CD14-positive monocyte (primary cell): Measurements from ENCODE around the gene EPAS1. TPM values are rescaled to one million over a fixed set of nuclear protein-coding genes. Genes with fewer than 3 reads are reported as not detected.

Experiments used
- DNase-seq, 3 donors: peaks; one replicate each; pipeline ENCODE4 v3.0.0-alpha.2; 2011 to 2022
- H2AFZ ChIP-seq: 2 replicates; pipeline ENCODE4 v1.6.0; 2012; ENCODE audit warnings: mild to moderate bottlenecking, low read depth, low read length, inconsistent platforms; ENCODE audit not compliant: insufficient read depth, poor library complexity, severe bottlenecking
- H3K27ac ChIP-seq, 2 donors: 1 replicate in 1 of 2; 2 replicates in 1 of 2; pipeline ENCODE4 v1.5.1; 2012 to 2013; ENCODE audit warnings: low read length in 2 of 2, control low read depth in 1 of 2, inconsistent platforms in 1 of 2, low read depth in 1 of 2, mild to moderate bottlenecking in 1 of 2
- H3K27me3 ChIP-seq, 2 donors: one replicate each; pipeline versions ENCODE4 v1.6.0 to v1.6.1; 2011 to 2013; ENCODE audit warnings: low read length in 2 of 2; ENCODE audit not compliant: control insufficient read depth in 2 of 2, insufficient read depth in 2 of 2
- H3K36me3 ChIP-seq, 2 donors: replicated peaks in 1 of 2; 1 replicate in 1 of 2; 2 replicates in 1 of 2; pipeline versions ENCODE4 v1.5.1 to v1.6.1; 2012 to 2013; ENCODE audit warnings: low read length in 2 of 2, control low read depth in 1 of 2, inconsistent platforms in 1 of 2, mild to moderate bottlenecking in 1 of 2; ENCODE audit not compliant: insufficient read depth in 2 of 2, control insufficient read depth in 1 of 2
- H3K4me1 ChIP-seq, 2 donors: 1 replicate in 1 of 2; 2 replicates in 1 of 2; pipeline versions ENCODE4 v1.5.1 to v1.6.1; 2012 to 2013; ENCODE audit warnings: low read length in 2 of 2, control low read depth in 1 of 2, inconsistent platforms in 1 of 2, mild to moderate bottlenecking in 1 of 2, moderate library complexity in 1 of 2; ENCODE audit not compliant: insufficient read depth in 2 of 2, control insufficient read depth in 1 of 2
- H3K4me2 ChIP-seq: replicated peaks from 2 replicates; pipeline ENCODE3; 2012; ENCODE audit warnings: low read length, moderate library complexity, mild to moderate bottlenecking; ENCODE audit not compliant: poor library complexity, severe bottlenecking; ENCODE audit errors: extremely low read depth
- H3K4me3 ChIP-seq, 3 experiments: fragments of 200-600 bp in 1 of 3; sonication (generic) in 1 of 3; replicated peaks in 1 of 3; 1 replicate in 2 of 3; 2 replicates in 1 of 3; pipeline ENCODE4 v1.5.1; 2011 to 2013; ENCODE audit warnings: low read length in 3 of 3, mild to moderate bottlenecking in 3 of 3, control low read depth in 2 of 3, low read depth in 2 of 3, inconsistent platforms in 1 of 3, moderate library complexity in 1 of 3
- H3K79me2 ChIP-seq: 2 replicates; pipeline ENCODE4 v1.6.0; 2012; ENCODE audit warnings: mild to moderate bottlenecking, control low read depth, inconsistent platforms, low read length, moderate library complexity; ENCODE audit not compliant: insufficient read depth
- H3K9ac ChIP-seq: 2 replicates; pipeline ENCODE4 v1.6.0; 2017; ENCODE audit warnings: low read length, mild to moderate bottlenecking; ENCODE audit not compliant: insufficient read depth, poor library complexity, severe bottlenecking
- H3K9me3 ChIP-seq, 2 donors: replicated peaks in 1 of 2; 1 replicate in 1 of 2; 2 replicates in 1 of 2; pipeline versions ENCODE4 v1.5.1 to v1.6.1; 2012 to 2013; ENCODE audit warnings: low read length in 2 of 2, control low read depth in 1 of 2; ENCODE audit not compliant: control insufficient read depth in 1 of 2, insufficient read depth in 1 of 2
- H4K20me1 ChIP-seq: 2 replicates; pipeline ENCODE4 v1.6.0; 2012; ENCODE audit warnings: mild to moderate bottlenecking, low read length, control low read depth, moderate library complexity; ENCODE audit not compliant: insufficient read depth
- H3K27ac Mint-ChIP-seq, 7 donors: one replicate each; pipeline ENCODE4 v1.8.0; 2020; ENCODE audit warnings: mild to moderate bottlenecking in 7 of 7, mixed read lengths in 7 of 7, moderate library complexity in 6 of 7, inconsistent platforms in 2 of 7
- H3K27me3 Mint-ChIP-seq, 3 donors: one replicate each; pipeline ENCODE4 v1.8.0; 2021 to 2022; ENCODE audit warnings: low read depth in 3 of 3, mild to moderate bottlenecking in 3 of 3, mixed read lengths in 3 of 3, moderate library complexity in 3 of 3, inconsistent platforms in 1 of 3
- H3K36me3 Mint-ChIP-seq, 2 donors: one replicate each; pipeline ENCODE4 v1.8.0; 2020; ENCODE audit warnings: mixed read lengths in 2 of 2, inconsistent platforms in 1 of 2, mild to moderate bottlenecking in 1 of 2
- H3K4me1 Mint-ChIP-seq: one replicate; pipeline ENCODE4 v1.8.0; 2020; ENCODE audit warnings: mild to moderate bottlenecking, mixed read lengths
- H3K4me3 Mint-ChIP-seq, 2 donors: one replicate each; pipeline ENCODE4 v1.8.0; 2020; ENCODE audit warnings: mild to moderate bottlenecking in 2 of 2, mixed read lengths in 2 of 2, moderate library complexity in 1 of 2
- H3K9me3 Mint-ChIP-seq, 7 donors: one replicate each; pipeline ENCODE4 v1.8.0; 2020 to 2022; ENCODE audit warnings: mixed read lengths in 7 of 7, mild to moderate bottlenecking in 6 of 7, moderate library complexity in 6 of 7, inconsistent platforms in 2 of 7
- CTCF ChIP-seq: fragments of 200-600 bp; IDR thresholded peaks from one replicate; pipeline ENCODE4 v1.8.0; 2022; ENCODE audit warnings: antibody characterized with exemption, mild to moderate bottlenecking
- WGBS: methylation state at CpG from one replicate; pipeline ENCODE4 v1.1.5; 2013; ENCODE audit warnings: missing lambda C conversion rate; ENCODE audit not compliant: insufficient coverage; 5-methylcytosine and 5-hydroxymethylcytosine counted together
- intact Hi-C, 2 donors: fragments of 100-400 bp; cut with micrococcal nuclease; formaldehyde crosslinking; loops; one replicate each; pipeline versions ENCODE4 v1.15.0 to v1.15.1; 2023
- polyA plus RNA-seq, 3 donors: library from polyadenylated mRNA; depleted of rRNA in 1 of 3; unstranded in 2 of 3; stranded (reverse) in 1 of 3; fragments of 300-500 nt in 2 of 3; fragments of >200 nt in 1 of 3; fragmentation: Illumina TruSeq in 2 of 3; gene quantifications; 1 replicate in 2 of 3; 2 replicates in 1 of 3; pipeline ENCODE4 v1.2.3, GENCODE V29; 2012 to 2021

EPAS1 gene
- polyA plus RNA-seq, 3 donors, result 0.11 to 1.0 (median 0.88) TPM

GRCh38 chr2:46327627-46328026 lies 30.4 kb downstream of the EPAS1 start:
- Histone ChIP-seq H3K4me3 (no peak overlapping the region), H3K9ac (no peak overlapping the region), H3K36me3 (no peaks in the 10 kb centered on the region), H3K4me2 (no peak overlapping the region), H3K9me3 (no peaks in the 10 kb centered on the region), H3K27me3 (no peaks in the 10 kb centered on the region), H4K20me1 (no peaks in the 10 kb centered on the region), H3K27ac (no peak overlapping the region), H3K4me1 (peaks cover 0 to 6% of the 10 kb centered on the region in 2 donors), H2AFZ (no peak overlapping the region), H3K79me2 (no peaks in the 10 kb centered on the region)
- intact Hi-C loops, result no loop called here
- TF ChIP-seq CTCF, result no peak
- H3K4me1 Mint-ChIP-seq, result peaks cover 6% of the 10 kb centered on the region
- H3K27me3 Mint-ChIP-seq, result peaks cover 3 to 6% (median 5%) of the 10 kb centered on the region in 3 donors
- H3K9me3 Mint-ChIP-seq, result no peaks in the 10 kb centered on the region
- H3K27ac Mint-ChIP-seq, result no peak overlapping the region
- no peaks in the 10 kb centered on the region for H3K36me3 Mint-ChIP-seq
- no peak overlapping the region for H3K4me3 Mint-ChIP-seq
- WGBS, result 96% methylated on average over 3 of the region's 4 CpGs
- DNase-seq, result no peak

- Histone ChIP-seq H2AFZ (no peak overlapping the region), H3K4me1 (peaks cover 0 to 6% of the 10 kb centered on the region in 2 donors), H3K27ac (no peak overlapping the region), H3K4me2 (no peak overlapping the region), H3K4me3 (no peak overlapping the region), H3K9ac (no peak overlapping the region), H3K79me2 (no peaks in the 10 kb centered on the region), H4K20me1 (no peaks in the 10 kb centered on the region), H3K9me3 (no peaks in the 10 kb centered on the region), H3K27me3 (no peaks in the 10 kb centered on the region), H3K36me3 (no peaks in the 10 kb centered on the region)
- Mint-ChIP-seq H3K4me1 (peaks cover 6% of the 10 kb centered on the region), H3K36me3 (no peaks in the 10 kb centered on the region), H3K9me3 (no peaks in the 10 kb centered on the region), H3K27me3 (peaks cover 3 to 7% (median 6%) of the 10 kb centered on the region in 3 donors), H3K4me3 (no peak overlapping the region), H3K27ac (no peak overlapping the region)
- WGBS, result no CpG with 5 or more reads among the region's 1 CpG
- TF ChIP-seq CTCF, result no peak
- DNase-seq, result no peak
- intact Hi-C loops, result no loop called here
These were observed 31.1 kb downstream of the EPAS1 start for GRCh38 chr2:46328291-46328690.
